ENCODE results near the gene PTPRQ. TPM values are rescaled to one million over a fixed set of nuclear protein-coding genes. Genes with fewer than 3 reads are reported as not detected.

PTPRQ gene
- total and polyA plus RNA-seq, 2 of the 8 experiments (the other 6 are each of a cell fraction or from before 2014, with no cell fraction given) = not detected

- H2BK12ac ChIP-seq (ENCODE audit: low read depth, low read length) = no peak overlapping the region
- TF ChIP-seq SP2 (IDR thresholded peaks at IDR 0.05; ENCODE audit: low read length) (no peak), JUN (IDR thresholded peaks at IDR 0.05; ENCODE audit: low read depth, low read length) (no peak), CTBP2 (IDR thresholded peaks at IDR 0.05; ENCODE audit: borderline replicate concordance, insufficient read depth, insufficient read length, low read length) (no peak), EP300 (IDR thresholded peaks at IDR 0.05; ENCODE audit: borderline replicate concordance in 1 of 2, low read depth in 2 of 2, low read length in 2 of 2) (no peak), FOSL1 (IDR thresholded peaks at IDR 0.05; ENCODE audit: insufficient read depth, low read depth, low read length) (no peak), CTCF (IDR thresholded peaks at IDR 0.05; ENCODE audit: control extremely low read depth in 1 of 3, insufficient read depth in 1 of 3, low read depth in 1 of 3, low read length in 3 of 3) (peak in 2 of 3 experiments; percentile 38 to 46; a peak in 3 of 4 replicates), YY1 (IDR thresholded peaks at IDR 0.05; ENCODE audit: low read depth, low read length) (peak; percentile 69), RAD21 (IDR thresholded peaks at IDR 0.05 in 1 of 2, conservative IDR thresholded peaks at IDR 0.05 in 1 of 2; ENCODE audit: low read depth in 2 of 2, low read length in 2 of 2) (peak; percentile 46 to 63)
- no peak overlapping the region for H2AK5ac ChIP-seq (ENCODE audit: low read depth, low read length)
- H2BK20ac ChIP-seq (ENCODE audit: low read length) = no peak overlapping the region
- no peaks in the 10 kb centered on the region for H3K79me1 ChIP-seq (ENCODE audit: low read depth, low read length)
- H3K9me3 ChIP-seq (ENCODE audit: insufficient read depth in 2 of 2, low read depth in 1 of 2, low read length in 1 of 2) = no peaks in the 10 kb centered on the region
- POLR2A ChIA-PET (ENCODE audit: partially characterized antibody) = no interaction called here
- H3K23ac ChIP-seq (ENCODE audit: insufficient read length) = no peak overlapping the region
- no peak overlapping the region for H4K91ac ChIP-seq (replicated peaks; ENCODE audit: insufficient read length, low read length)
- H3K56ac ChIP-seq (replicated peaks; ENCODE audit: insufficient read length, low read depth, low read length) = no peak overlapping the region
- no peaks in the 10 kb centered on the region for H3K23me2 ChIP-seq (ENCODE audit: low read depth, low read length)
- H3K9ac ChIP-seq (replicated peaks in 1 of 4; ENCODE audit: extremely low read depth in 1 of 4, low read depth in 3 of 4, low read length in 3 of 4) = no peak overlapping the region
- H2AFZ ChIP-seq (ENCODE audit: low read length) = no peak overlapping the region
- no peaks in the 10 kb centered on the region for H3K36me3 ChIP-seq (ENCODE audit: control insufficient read depth in 2 of 4, insufficient read depth in 4 of 4, low read length in 3 of 4)
- H3K18ac ChIP-seq (ENCODE audit: extremely low read depth, low read length) = no peak overlapping the region
- no peak overlapping the region for H3K4me3 ChIP-seq (ENCODE audit: extremely low read depth in 1 of 4, insufficient read depth in 2 of 4, low read depth in 3 of 4, low read length in 4 of 4)
- 72% methylated on average over 1 of the region's 1 CpG; no CpG with 5 or more reads in 1 of the 2 experiments for whole genome bisulfite sequencing, 2 experiments (ENCODE audit: extremely low coverage in 1 of 2, insufficient coverage in 1 of 2, insufficient read length in 1 of 2, insufficient replicate concordance in 2 of 2, low coverage in 1 of 2, low lambda C conversion rate in 2 of 2, missing lambda C conversion rate in 1 of 2)
- H3K27ac ChIP-seq (ENCODE audit: low read depth, low read length) = no peak overlapping the region
- no peak overlapping the region for H4K5ac ChIP-seq (ENCODE audit: insufficient read length, low read depth, low read length)
- no peak overlapping the region for H3K14ac ChIP-seq (ENCODE audit: insufficient read length)
- no peak overlapping the region for H4K8ac ChIP-seq (ENCODE audit: extremely low read depth, insufficient read depth, low read length)
- H2BK120ac ChIP-seq (replicated peaks; ENCODE audit: low read depth, low read length) = no peak overlapping the region
- no peak overlapping the region for H2BK5ac ChIP-seq (ENCODE audit: low read depth, low read length)
- no peaks in the 10 kb centered on the region for H3K27me3 ChIP-seq (replicated peaks in 1 of 4; ENCODE audit: control insufficient read depth in 3 of 4, extremely low read depth in 1 of 4, insufficient read depth in 3 of 4, low read length in 3 of 4)
- CTCF ChIA-PET (ENCODE audit: partially characterized antibody) = interaction anchor here (0.5 to 1.8 kb wide), 4 partner anchors 10 to 142 kb away, joined by 5 to 10 read pairs (median 7); no protein-coding TSS in a partner anchor
- no peak for DNase-seq (ENCODE audit: low read depth in 1 of 2, low spot score in 2 of 2)
- H3K79me2 ChIP-seq (ENCODE audit: control insufficient read depth in 1 of 2, insufficient read depth in 2 of 2, low read length in 2 of 2) = no peaks in the 10 kb centered on the region
- FAIRE-seq = no peak
- H4K20me1 ChIP-seq (replicated peaks in 1 of 2; ENCODE audit: control insufficient read depth in 1 of 2, insufficient read depth in 2 of 2, low read length in 2 of 2) = no peaks in the 10 kb centered on the region
- no peak overlapping the region for H2BK15ac ChIP-seq (ENCODE audit: low read length)
- H3K4me1 ChIP-seq (replicated peaks in 1 of 4; ENCODE audit: control insufficient read depth in 3 of 4, insufficient read depth in 4 of 4, low read length in 3 of 4) = no peaks in the 10 kb centered on the region; a peak in 1 of 7 replicates
- H3K4ac ChIP-seq (replicated peaks; ENCODE audit: insufficient read length, low read depth, low read length) = no peak overlapping the region
- H3K4me2 ChIP-seq (ENCODE audit: insufficient read depth in 1 of 2, low read depth in 2 of 2, low read length in 2 of 2) = no peak overlapping the region
These were observed 178.2 kb downstream of the PTPRQ start for GRCh38 chr12:80622271-80622670.

All from H1 (cell line).